ENCODE measurements around the gene MYRIP. TPM values are rescaled to one million over a fixed set of nuclear protein-coding genes. Genes with fewer than 3 reads are reported as not detected.
"Not testable (repeated sequence)": the region's sequence is repeated elsewhere in the genome, so short reads cannot be mapped to it uniquely, and the experiment has no call there.

Gene MYRIP
- total and polyA plus RNA-seq, 12 donors, result 0.24 to 4.8 (median 1.4) TPM

- intact Hi-C loops (cut with DNase I), result no loop called here
- DNase-seq, result no peak
- Histone ChIP-seq H3K27ac (no peak overlapping the region), H3K27me3 (peaks cover 47% of the 10 kb centered on the region), H3K9me3 (replicated peaks in 1 of 3) (no peaks in the 10 kb centered on the region), H3K4me3 (no peak overlapping the region), H3K36me3 (replicated peaks in 1 of 2) (no peaks in the 10 kb centered on the region), H3K4me1 (replicated peaks in 1 of 2) (peaks cover 5 to 8% of the 10 kb centered on the region in 2 donors)
- 84 to 90% (median 88%) methylated on average over 9 of the region's 9 CpGs for WGBS, 4 donors
- TF ChIP-seq CTCF (IDR thresholded peaks at IDR 0.05), result no peak
- TF ChIP-seq POLR2A (IDR thresholded peaks at IDR 0.05), result no peak
These were observed 2.2 kb downstream of the MYRIP start for GRCh38 chr3:39811561-39811960.

DNA sequence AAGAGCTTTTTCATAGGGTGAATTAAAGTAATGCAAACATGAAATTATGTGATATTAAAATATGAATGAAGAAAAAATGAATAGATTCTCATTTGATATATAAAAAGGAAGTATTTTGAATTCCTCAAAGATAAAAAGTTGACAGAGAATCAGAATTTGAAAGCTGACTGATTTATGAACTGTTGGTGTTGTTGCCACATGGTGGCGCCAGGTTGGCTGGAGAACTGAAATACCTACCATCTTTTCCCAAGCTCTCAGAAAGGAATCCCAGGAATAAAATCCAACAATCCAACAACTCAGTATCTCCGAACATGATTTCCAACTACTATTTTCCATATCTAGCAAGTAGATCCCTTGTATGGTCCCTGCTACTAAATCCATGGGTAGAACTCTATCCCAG lies 3.1 kb downstream of the MYRIP start:
- intact Hi-C loops (cut with DNase I), result no loop called here

DNA sequence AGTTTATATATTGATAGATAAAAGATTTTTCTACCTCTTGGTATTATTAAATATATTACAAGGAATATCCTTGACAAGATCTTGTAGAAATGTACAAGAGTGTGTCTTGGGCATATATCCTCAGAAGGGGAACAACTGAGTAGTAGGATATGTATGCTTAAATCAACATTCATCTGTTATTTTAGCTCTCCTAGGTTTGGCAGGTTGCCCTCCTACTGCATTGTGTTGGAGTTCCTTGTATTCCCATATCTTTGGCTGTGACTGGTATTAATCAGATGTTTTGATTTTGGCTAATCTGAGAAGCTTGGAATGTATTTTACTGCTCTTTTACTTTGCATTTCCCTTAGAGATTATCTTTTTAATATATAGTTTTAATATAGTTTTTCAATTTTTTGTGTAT lies 4.6 kb downstream of the MYRIP start:
- DNase-seq, result peak in 1 of 7 donors; percentile 24
- Histone ChIP-seq H3K4me1 (replicated peaks in 1 of 2) (peaks cover 5 to 8% of the 10 kb centered on the region in 2 donors), H3K27me3 (peaks cover 43% of the 10 kb centered on the region), H3K27ac (no peak overlapping the region), H3K36me3 (replicated peaks in 1 of 2) (no peaks in the 10 kb centered on the region), H3K9me3 (replicated peaks in 1 of 3) (no peaks in the 10 kb centered on the region), H3K4me3 (no peak overlapping the region)
- intact Hi-C loops (cut with DNase I), result no loop called here
- TF ChIP-seq POLR2A (IDR thresholded peaks at IDR 0.05), result no peak
- TF ChIP-seq CTCF (IDR thresholded peaks at IDR 0.05), result no peak

More for the DNA sequence above, 3.1 kb downstream of the MYRIP start:
- no peak for TF ChIP-seq POLR2A (IDR thresholded peaks at IDR 0.05)
- TF ChIP-seq CTCF (IDR thresholded peaks at IDR 0.05), result peak in 1 of 6 experiments; percentile 28
- Histone ChIP-seq H3K27ac (no peak overlapping the region), H3K27me3 (peaks cover 47% of the 10 kb centered on the region), H3K9me3 (replicated peaks in 1 of 3) (no peaks in the 10 kb centered on the region), H3K4me1 (replicated peaks in 1 of 2) (peaks cover 5 to 8% of the 10 kb centered on the region in 2 donors), H3K4me3 (no peak overlapping the region), H3K36me3 (replicated peaks in 1 of 2) (no peaks in the 10 kb centered on the region)
- 50 to 76% (median 70%) methylated on average over 2 of the region's 2 CpGs for WGBS, 4 donors
- DNase-seq, result no peak

DNA sequence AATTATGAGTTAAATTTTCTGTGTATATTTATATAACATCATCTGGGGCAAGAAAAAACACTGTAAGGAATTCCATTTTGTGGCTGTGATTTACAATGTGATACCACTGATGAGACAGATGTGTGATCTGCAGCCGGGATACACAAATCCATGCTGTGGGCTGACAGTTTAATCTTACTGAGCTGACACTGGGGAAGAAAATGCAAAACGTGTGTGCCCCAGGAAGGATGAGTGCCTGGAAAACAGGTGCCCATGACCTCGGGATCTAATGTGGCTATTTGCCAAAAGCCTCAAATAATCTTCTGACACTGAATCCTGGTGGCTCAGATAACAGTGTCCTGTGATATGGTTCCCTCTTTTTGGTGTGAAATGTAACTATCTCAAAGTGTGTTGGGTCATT lies 10.5 kb downstream of the MYRIP start:
- H3K4me1 ChIP-seq (replicated peaks in 1 of 2), result no peaks in the 10 kb centered on the region
- no peaks in the 10 kb centered on the region for H3K36me3 ChIP-seq (replicated peaks in 1 of 2)
- DNase-seq, result no peak
- WGBS, 4 donors, result 17 to 22% (median 17%) methylated on average over 3 of the region's 3 CpGs
- intact Hi-C loops (cut with DNase I), result no loop called here
- no peak overlapping the region for H3K27ac ChIP-seq
- no peaks in the 10 kb centered on the region for H3K9me3 ChIP-seq (replicated peaks in 1 of 3)
- no peak overlapping the region for H3K4me3 ChIP-seq
- no peaks in the 10 kb centered on the region for H3K27me3 ChIP-seq
- TF ChIP-seq POLR2A (IDR thresholded peaks at IDR 0.05) (no peak), CTCF (IDR thresholded peaks at IDR 0.05) (no peak)

DNA sequence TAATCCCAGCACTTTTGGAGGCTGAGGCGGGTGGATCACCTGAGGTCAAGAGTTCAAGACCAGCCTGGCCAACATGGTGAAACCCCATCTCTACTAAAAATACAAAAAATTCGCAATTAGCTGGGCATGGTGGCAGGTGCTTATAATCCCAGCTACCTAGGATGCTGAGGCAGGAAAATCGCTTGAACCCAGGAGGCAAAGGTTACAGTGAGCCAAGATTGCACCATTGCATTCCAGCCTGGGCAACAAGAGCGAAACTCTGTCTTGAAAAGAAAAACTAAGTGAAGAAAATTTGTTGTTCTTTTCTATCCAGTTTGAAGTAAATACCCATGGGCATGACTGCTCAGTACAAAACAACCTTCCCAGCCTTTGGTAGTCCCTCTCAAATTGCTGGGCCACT lies 24.4 kb downstream of the MYRIP start:
- intact Hi-C loops (cut with DNase I); H3K27me3 ChIP-seq; H3K27ac ChIP-seq; H3K9me3 ChIP-seq (replicated peaks in 1 of 3); DNase-seq; H3K4me3 ChIP-seq; H3K36me3 ChIP-seq (replicated peaks in 1 of 2); H3K4me1 ChIP-seq (replicated peaks in 1 of 2): not testable (repeated sequence)
- WGBS, 4 donors, result 80 to 87% (median 84%) methylated on average over 4 of the region's 4 CpGs

Measured in adrenal gland (tissue), 12 donors.